ENCODE results near the gene LARGE1.

DNA sequence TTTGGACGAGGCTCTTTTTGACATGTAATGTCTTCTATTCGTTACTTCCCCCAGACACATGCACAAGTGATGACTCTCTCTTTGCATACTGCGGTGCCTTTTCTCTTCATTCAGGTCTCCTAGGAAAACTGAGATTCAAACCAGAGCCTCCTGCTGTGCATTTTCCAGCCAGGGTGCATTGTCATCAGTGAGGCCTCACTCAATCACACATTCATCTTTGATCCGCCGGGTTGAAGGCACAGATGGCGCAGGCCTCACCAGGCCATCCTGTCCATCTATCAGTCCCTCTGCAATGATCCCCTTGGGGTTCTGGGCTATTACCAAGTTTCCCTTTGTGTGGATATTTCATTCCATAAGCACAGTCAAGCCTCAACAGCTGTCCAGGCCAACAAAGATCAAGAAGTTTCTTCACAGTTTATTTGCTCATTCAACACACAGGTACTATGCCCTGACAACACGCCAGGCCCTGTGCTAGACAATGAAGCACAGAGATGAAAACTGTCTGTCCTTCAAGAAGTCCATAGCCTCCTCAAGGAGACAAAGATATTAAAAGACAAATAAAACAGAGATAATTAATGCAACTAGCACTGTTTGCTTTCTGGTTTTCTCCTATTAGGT is 107.8 kb downstream of the LARGE1 start:
- TF ChIP-seq, protein P1, sequence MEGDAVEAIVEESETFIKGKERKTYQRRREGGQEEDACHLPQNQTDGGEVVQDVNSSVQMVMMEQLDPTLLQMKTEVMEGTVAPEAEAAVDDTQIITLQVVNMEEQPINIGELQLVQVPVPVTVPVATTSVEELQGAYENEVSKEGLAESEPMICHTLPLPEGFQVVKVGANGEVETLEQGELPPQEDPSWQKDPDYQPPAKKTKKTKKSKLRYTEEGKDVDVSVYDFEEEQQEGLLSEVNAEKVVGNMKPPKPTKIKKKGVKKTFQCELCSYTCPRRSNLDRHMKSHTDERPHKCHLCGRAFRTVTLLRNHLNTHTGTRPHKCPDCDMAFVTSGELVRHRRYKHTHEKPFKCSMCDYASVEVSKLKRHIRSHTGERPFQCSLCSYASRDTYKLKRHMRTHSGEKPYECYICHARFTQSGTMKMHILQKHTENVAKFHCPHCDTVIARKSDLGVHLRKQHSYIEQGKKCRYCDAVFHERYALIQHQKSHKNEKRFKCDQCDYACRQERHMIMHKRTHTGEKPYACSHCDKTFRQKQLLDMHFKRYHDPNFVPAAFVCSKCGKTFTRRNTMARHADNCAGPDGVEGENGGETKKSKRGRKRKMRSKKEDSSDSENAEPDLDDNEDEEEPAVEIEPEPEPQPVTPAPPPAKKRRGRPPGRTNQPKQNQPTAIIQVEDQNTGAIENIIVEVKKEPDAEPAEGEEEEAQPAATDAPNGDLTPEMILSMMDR (IDR thresholded peaks at IDR 0.05 in 8 of 11, conservative IDR thresholded peaks at IDR 0.05 in 3 of 11): no peak
- TF ChIP-seq POLR2A (IDR thresholded peaks at IDR 0.05): no peak
